KMS-11 (cell line): ENCODE data around the gene PIK3C2B.
"Not testable (repeated sequence)": the region's sequence is repeated elsewhere in the genome, so short reads cannot be mapped to it uniquely, and the experiment has no call there.

Source experiments
- H2AFZ ChIP-seq: fragments of 200-600 bp; sonication (generic); 2 replicates; pipeline ENCODE4 v1.6.1; 2016; ENCODE audit warnings: antibody characterized with exemption, mixed run types, low read depth
- H3K27ac ChIP-seq: fragments of 200-600 bp; sonication (generic); 2 replicates; pipeline ENCODE4 v1.6.1; 2016; ENCODE audit warnings: mild to moderate bottlenecking, mixed run types
- H3K27me3 ChIP-seq: fragments of 200-600 bp; sonication (generic); 2 replicates; pipeline ENCODE4 v1.6.1; 2017; ENCODE audit warnings: mild to moderate bottlenecking, low read depth, mixed run types, moderate library complexity; ENCODE audit not compliant: insufficient read depth
- H3K36me3 ChIP-seq: fragments of 200-600 bp; sonication (generic); 2 replicates; pipeline ENCODE4 v1.6.1; 2017; ENCODE audit warnings: mild to moderate bottlenecking, mixed run types; ENCODE audit not compliant: insufficient read depth
- H3K4me1 ChIP-seq: fragments of 200-600 bp; sonication (generic); 2 replicates; pipeline ENCODE4 v1.6.1; 2016; ENCODE audit warnings: mild to moderate bottlenecking, low read depth, mixed run types; ENCODE audit not compliant: poor library complexity, severe bottlenecking
- H3K4me2 ChIP-seq: fragments of 200-600 bp; sonication (generic); 2 replicates; pipeline ENCODE4 v1.7.0; 2016; ENCODE audit warnings: mild to moderate bottlenecking, mixed run types
- H3K4me3 ChIP-seq: fragments of 200-600 bp; sonication (generic); IDR thresholded peaks from 2 replicates; pipeline ENCODE4 v1.6.1; 2017; ENCODE audit warnings: low read depth, low read length, mixed read lengths; ENCODE audit not compliant: insufficient read depth
- H3K79me2 ChIP-seq: fragments of 200-600 bp; sonication (generic); 2 replicates; pipeline ENCODE4 v1.6.1; 2016; ENCODE audit warnings: low read depth, mixed run types; ENCODE audit not compliant: insufficient read depth
- H3K9ac ChIP-seq: fragments of 200-600 bp; sonication (generic); 2 replicates; pipeline ENCODE4 v1.6.1; 2016; ENCODE audit warnings: mild to moderate bottlenecking, mixed run types
- H4K20me1 ChIP-seq: fragments of 200-600 bp; sonication (generic); 2 replicates; pipeline ENCODE4 v1.6.1; 2016; ENCODE audit warnings: mild to moderate bottlenecking, mixed run types; ENCODE audit not compliant: insufficient read depth
- TF ChIP-seq, protein P1 (sequence below): fragments of 200-600 bp; sonication (generic); conservative IDR thresholded peaks from 2 replicates; pipeline ENCODE4 v1.6.1; 2017; ENCODE audit warnings: low read depth, mild to moderate bottlenecking, antibody characterized with exemption, low read length, moderate library complexity, mixed read lengths

PIK3C2B gene

DNA sequence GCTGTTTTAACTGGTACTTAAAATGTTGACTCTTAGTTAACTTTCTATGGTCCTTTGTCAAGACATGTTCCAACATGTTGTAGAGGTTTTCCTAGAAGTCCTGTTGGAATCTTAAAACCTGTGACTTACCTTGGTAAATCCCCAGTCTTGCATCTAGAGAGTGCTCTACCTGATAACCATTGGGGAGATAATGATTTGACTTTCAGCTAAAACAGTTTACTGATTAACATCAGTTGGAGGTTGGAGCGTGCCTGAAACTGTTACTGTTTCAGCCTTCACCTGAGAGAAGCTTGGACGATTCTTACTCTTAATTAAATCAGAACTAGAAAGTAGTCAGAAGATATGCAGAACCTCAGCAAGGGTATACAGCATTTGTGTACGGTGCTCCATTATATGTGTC is 30.4 kb upstream of the PIK3C2B start:
- H2AFZ ChIP-seq, result no peak overlapping the region
- TF ChIP-seq, protein P1, sequence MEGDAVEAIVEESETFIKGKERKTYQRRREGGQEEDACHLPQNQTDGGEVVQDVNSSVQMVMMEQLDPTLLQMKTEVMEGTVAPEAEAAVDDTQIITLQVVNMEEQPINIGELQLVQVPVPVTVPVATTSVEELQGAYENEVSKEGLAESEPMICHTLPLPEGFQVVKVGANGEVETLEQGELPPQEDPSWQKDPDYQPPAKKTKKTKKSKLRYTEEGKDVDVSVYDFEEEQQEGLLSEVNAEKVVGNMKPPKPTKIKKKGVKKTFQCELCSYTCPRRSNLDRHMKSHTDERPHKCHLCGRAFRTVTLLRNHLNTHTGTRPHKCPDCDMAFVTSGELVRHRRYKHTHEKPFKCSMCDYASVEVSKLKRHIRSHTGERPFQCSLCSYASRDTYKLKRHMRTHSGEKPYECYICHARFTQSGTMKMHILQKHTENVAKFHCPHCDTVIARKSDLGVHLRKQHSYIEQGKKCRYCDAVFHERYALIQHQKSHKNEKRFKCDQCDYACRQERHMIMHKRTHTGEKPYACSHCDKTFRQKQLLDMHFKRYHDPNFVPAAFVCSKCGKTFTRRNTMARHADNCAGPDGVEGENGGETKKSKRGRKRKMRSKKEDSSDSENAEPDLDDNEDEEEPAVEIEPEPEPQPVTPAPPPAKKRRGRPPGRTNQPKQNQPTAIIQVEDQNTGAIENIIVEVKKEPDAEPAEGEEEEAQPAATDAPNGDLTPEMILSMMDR, result no peak
- peaks cover 29% of the 10 kb centered on the region for H3K4me1 ChIP-seq
- 0 out of 2 replicates have a peak, but pooled peaks cover 5% of the 10 kb centered on the region for H4K20me1 ChIP-seq
- H3K4me3 ChIP-seq, result no peak overlapping the region
- peaks cover 20% of the 10 kb centered on the region; the same call in 1 of the 2 replicates for H3K36me3 ChIP-seq
- no peak overlapping the region for H3K9ac ChIP-seq
- H3K4me2 ChIP-seq, result no peak overlapping the region
- peaks cover 56% of the 10 kb centered on the region for H3K79me2 ChIP-seq
- H3K27ac ChIP-seq, result no peak overlapping the region
- no peaks in the 10 kb centered on the region for H3K27me3 ChIP-seq

DNA sequence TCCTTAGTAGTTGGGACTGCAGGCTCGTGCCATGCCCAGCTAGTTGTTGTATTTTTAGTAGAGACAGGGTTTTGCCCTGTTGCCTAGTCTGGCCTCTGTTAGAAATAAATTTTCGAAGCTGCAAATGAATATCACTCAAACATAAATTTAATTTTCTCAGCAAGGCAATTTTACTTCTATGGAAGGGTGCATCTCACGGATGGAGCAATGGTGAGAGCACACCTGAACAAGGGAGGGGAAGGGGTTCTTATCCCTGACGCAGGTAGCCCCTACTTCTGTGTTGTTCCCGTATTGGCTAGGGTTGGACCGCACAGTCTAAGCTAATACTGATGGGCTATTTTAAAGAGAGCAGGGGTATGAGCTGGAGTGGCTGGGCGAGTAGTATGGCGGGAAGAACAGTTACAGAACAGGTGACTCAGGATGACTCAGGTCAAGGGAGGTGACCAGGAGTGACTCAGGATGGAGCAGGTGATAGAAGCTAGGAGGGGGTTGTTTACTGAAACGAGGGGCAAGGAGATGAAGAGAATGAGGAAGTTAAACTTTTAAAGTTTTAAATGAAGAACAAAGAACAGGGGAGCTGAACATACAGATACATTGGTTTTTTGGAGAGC is 29.1 kb upstream of the PIK3C2B start:
- Histone ChIP-seq H3K27me3 (no peaks in the 10 kb centered on the region), H3K4me1 (peaks cover 41% of the 10 kb centered on the region), H3K4me3 (no peak overlapping the region), H3K4me2 (no peak overlapping the region), H4K20me1 (0 out of 2 replicates have a peak, but pooled peaks cover 5% of the 10 kb centered on the region), H3K36me3 (peaks cover 22% of the 10 kb centered on the region; the same call in 1 of the 2 replicates), H3K27ac (no peak overlapping the region), H3K9ac (no peak overlapping the region), H3K79me2 (peaks cover 69% of the 10 kb centered on the region), H2AFZ (no peak overlapping the region)
- TF ChIP-seq, protein P1, result no peak

DNA sequence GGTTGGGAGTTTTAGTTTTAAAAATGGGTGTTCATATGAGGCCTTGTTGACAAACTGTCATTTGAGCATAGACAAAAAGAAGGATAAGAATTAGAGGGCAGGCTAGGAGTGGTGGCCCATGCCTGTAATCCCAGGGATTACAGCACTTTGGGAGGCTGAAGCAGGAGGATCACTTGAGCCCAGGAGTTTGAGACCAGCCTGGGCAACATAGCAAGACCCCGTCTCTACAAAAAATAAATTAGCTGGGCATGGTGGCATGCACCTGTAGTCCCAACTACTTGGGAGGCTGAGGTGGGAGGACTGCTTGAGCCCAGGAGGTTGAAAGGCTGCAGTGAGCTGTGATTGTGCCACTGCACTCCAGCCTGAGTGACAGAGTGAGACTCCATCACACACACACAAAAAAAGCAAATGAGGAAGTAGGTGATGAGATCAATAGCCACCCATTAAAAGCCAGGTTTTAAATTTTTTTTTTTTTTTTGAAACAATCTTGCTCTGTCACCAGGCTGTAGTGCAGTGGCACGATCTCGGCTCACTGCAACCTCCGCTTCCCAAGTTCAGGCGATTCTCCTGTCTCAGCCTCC is 27.4 kb upstream of the PIK3C2B start:
- Histone ChIP-seq H3K4me3 (peak overlapping the region; percentile 69), H3K79me2 (peaks cover 86% of the 10 kb centered on the region), H3K36me3 (peaks cover 28% of the 10 kb centered on the region; the same call in 1 of the 2 replicates), H3K4me2 (peak overlapping the region; percentile 37), H3K27ac (peak overlapping the region; percentile 55), H3K4me1 (peaks cover 58% of the 10 kb centered on the region)
- H3K9ac ChIP-seq, H3K27me3 ChIP-seq, H2AFZ ChIP-seq, H4K20me1 ChIP-seq: not testable (repeated sequence)

DNA sequence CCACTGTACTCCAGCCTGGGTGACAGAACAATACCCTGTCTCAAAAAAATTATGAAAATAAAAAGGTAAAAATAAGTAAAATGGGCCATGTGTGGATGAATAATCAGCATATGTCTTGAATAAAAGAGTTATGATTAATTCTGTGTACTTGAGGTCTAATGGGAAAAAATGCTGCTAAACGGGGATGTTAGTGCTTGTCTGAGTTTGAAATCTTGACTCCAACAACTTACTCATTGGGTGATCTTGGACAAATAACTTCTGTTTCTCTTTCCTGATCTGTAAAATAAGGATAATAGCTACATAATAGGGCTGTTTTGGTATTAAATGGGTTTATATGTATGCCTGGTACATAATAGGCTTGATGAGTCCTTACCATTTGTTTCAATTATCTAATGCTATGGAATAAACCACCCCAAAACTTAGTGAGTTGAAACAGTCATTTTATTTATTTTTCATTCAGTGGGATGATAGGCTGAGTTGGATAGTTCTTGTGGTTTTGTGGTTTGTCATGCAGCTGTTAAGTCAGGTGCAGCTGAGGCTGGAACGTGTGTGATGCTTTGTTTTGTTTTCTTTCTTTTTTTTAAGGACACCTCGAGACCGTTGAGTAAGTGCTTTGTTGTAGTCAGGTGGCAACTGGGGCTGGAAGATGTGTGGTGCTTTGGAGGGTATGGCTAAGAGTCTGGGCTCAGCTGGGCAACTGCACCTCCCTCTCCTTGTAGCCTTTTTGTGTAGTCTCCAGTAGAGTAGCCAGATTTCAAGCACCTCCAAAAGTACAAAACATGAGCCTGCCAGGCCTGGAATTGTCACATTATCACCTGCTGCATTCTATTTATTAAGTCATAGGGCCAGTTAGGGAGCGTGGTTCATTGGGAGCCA is 26.5 kb upstream of the PIK3C2B start:
- H3K9ac ChIP-seq, result peak overlapping the region; percentile 0; the same call in 1 of the 2 replicates
- H3K79me2 ChIP-seq, result peaks cover 89% of the 10 kb centered on the region
- TF ChIP-seq, protein P1, result no peak
- no peak overlapping the region for H2AFZ ChIP-seq
- no peaks in the 10 kb centered on the region for H3K27me3 ChIP-seq
- peak overlapping the region; percentile 55 for H3K27ac ChIP-seq
- peaks cover 58% of the 10 kb centered on the region for H3K4me1 ChIP-seq
- peaks cover 22% of the 10 kb centered on the region; the same call in 1 of the 2 replicates for H3K36me3 ChIP-seq
- 0 out of 2 replicates have a peak, but pooled peaks cover 5% of the 10 kb centered on the region for H4K20me1 ChIP-seq
- peak overlapping the region; percentile 69 for H3K4me3 ChIP-seq
- H3K4me2 ChIP-seq, result peak overlapping the region; percentile 37

DNA sequence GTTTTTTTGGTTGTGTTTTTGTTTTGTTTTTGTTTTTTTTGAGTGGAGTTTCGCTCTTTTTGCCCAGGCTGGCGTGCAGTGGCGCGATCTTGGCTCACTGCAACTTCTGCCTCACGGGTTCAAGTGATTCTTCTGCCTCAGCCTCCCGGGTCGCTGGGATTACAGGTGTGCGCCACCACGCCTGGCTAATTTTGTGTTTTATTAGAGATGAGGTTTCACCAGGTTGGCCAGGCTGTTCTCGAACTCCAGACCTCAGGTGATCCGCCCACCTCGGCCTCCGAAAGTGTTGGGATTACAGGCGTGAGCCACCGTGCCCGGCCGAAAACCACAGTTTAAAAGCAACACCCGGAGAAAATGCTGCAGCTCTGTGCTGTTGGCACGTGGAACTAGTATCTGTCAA is 22.8 kb upstream of the PIK3C2B start:
- H3K4me1 ChIP-seq, result peaks cover 57% of the 10 kb centered on the region
- not testable (repeated sequence) for H3K9ac ChIP-seq

More for the DNA sequence above, 22.8 kb upstream of the PIK3C2B start:
- not testable (repeated sequence) for H3K27me3 ChIP-seq, H4K20me1 ChIP-seq, H2AFZ ChIP-seq, H3K36me3 ChIP-seq, H3K4me3 ChIP-seq
- H3K4me2 ChIP-seq, result peak overlapping the region; percentile 66
- H3K27ac ChIP-seq, result peak overlapping the region; percentile 93; the same call in 1 of the 2 replicates
- peaks cover 53% of the 10 kb centered on the region for H3K79me2 ChIP-seq
